ENCODE measurements around the gene UPK3BL2.
"Not testable (repeated sequence)": the region's sequence is repeated elsewhere in the genome, so short reads cannot be mapped to it uniquely, and the experiment has no call there.

UPK3BL2 gene, protein sequence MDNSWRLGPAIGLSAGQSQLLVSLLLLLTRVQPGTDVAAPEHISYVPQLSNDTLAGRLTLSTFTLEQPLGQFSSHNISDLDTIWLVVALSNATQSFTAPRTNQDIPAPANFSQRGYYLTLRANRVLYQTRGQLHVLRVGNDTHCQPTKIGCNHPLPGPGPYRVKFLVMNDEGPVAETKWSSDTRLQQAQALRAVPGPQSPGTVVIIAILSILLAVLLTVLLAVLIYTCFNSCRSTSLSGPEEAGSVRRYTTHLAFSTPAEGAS

GRCh38 chr7:102543596-102543995 is at the start of gene UPK3BL2:
Gene UPK3BL2 (minus strand): TSS chr7:102543696. CDS start chr7:102543636, 60 bp downstream.
- DNase-seq (ENCODE audit: low spot score); FAIRE-seq: not testable (repeated sequence)

DNA sequence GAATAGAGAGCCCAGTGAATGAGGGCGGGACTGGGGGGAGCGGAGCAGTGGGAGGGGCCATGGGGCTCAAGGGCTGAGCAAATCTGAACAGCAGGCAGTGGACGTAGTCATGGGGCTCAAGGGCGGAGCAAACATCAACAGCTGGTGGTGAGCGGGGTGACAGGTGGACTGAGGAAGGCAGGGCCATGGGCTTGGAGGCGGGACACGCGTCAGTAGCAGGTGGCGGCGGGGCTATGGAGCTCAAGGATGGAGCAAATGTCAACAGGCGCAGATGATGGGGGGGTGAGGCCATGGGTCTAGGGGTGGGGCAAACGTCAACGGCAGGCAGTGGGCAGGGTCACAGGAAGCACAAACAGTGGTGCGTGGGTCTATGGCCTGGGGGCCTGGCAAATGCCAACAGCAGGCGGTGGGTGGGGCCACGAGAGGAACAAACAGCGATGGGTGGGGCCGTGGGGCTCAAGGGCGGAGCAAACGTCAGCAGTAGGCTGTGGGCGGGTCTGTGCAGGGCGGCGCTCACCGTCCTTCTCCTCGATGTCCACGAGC is 49.1 kb upstream of the UPK3BL2 start:
- not testable (repeated sequence) for DNase-seq (ENCODE audit: low spot score); FAIRE-seq

DNA sequence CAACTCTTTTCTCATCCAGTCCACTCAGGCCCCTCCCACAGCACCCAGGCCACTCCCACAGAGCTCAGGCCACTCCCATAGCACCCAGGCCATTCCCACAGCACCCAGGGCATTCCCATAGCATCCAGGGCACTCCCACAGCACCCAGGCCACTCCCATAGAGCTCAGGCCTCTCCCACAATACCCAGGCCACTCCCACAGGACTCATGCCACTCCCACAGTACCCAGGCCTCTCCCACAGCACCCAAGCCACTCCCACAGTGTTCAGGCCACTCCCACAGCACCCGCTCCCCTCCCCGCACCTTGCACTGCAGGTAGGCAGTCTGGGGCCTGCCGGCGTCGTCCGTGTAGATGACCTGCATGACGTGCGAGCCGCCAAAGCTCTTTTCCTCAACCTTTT is 46.4 kb upstream of the UPK3BL2 start:
- not testable (repeated sequence) for FAIRE-seq

GRCh38 chr7:102583495-102583894 is 40.0 kb upstream of the UPK3BL2 start:
- FAIRE-seq; DNase-seq (ENCODE audit: low spot score): not testable (repeated sequence)

More for the DNA sequence above, 46.4 kb upstream of the UPK3BL2 start:
- DNase-seq (ENCODE audit: low spot score) = not testable (repeated sequence)

- not testable (repeated sequence) for FAIRE-seq; DNase-seq (ENCODE audit: low spot score)
Observed at GRCh38 chr7:102581722-102582121, 38.2 kb upstream of the UPK3BL2 start.

DNA sequence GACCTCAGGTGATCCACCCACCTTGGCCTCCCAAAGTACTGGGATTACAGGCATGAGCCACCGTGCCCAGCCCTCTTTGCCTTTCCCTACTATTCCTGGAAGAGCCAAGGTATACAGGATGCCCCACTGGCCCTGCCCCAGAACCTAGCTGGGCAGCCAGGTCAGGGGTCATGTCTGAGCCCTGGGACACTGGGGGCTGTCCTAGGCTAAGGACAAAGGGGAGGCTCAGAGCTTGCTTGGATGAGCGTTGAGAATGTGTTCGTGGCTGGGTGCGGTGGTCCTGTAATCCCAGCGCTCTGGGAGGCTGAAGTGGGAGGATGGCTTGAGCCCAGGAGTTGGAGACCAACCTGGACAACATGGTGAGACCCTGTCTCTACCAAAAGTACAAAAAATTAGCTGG is 35.0 kb upstream of the UPK3BL2 start:
- not testable (repeated sequence) for DNase-seq (ENCODE audit: low spot score); FAIRE-seq

DNA sequence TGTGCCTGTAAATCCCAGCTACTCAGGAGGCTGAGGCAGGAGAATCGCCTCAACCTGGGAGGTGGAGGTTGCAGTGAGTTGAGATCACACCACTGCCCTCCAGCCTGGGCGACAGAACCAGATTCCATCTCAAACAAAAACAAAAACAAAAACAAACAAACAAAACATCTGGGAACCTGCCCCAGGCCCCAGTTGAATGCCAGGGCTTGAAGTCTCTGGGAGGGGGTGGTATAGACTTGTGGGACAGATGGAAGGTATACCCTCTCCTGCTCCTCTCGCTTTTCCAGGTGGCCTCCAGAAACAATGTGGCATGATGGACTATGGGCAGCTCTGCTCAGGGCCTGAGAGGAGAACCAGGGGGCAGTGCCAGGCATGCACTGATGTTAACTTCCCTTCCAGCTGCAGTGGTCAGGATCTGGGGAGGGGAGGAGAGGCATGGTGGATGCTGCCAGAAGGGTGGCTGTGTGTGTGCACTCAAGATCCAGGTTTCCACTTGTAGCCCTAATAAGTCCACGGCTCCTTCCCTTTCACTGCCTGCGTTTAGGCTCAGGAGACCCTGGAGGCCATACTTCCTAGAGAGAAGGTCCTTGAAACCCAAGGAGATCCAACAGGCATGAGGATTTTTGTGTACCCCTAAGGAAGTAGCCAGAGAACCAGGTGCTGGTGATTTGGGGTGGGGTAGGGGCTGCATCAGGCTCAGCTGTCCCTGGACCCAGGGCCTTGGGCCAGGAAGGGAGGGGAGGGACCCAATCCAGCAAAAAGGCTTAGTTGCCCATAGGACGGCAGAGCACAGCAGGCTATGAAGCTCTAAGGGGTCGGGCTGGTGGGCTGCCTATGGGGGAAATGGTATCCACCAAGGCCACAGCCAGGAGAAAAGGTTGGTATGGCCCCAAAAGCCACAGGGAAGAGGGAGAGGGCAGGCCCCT is 34.1 kb upstream of the UPK3BL2 start:
- not testable (repeated sequence) for FAIRE-seq; DNase-seq (ENCODE audit: low spot score)

DNA sequence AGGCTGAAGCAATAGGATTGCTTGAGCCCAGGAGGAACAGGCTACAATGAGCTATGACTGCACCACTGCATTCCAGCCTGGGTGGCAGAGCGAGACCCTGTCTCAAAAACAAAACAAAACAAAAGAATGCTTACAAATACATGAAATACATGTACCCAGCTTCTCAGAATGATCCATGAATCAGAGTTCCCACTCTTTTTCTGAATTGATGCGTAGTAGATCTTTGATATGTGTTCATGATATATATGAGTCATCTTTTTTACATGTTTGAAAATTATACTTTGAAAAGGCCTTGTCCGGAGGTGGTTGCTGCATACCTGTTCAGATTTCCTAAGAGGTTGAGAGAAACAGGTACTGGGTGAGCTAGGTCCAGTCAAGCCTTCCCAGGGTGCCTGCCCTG is 32.9 kb upstream of the UPK3BL2 start:
- DNase-seq (ENCODE audit: low spot score); FAIRE-seq: not testable (repeated sequence)

GRCh38 chr7:102574607-102575006 is 31.1 kb upstream of the UPK3BL2 start:
- not testable (repeated sequence) for DNase-seq (ENCODE audit: low spot score); FAIRE-seq

- not testable (repeated sequence) for FAIRE-seq; DNase-seq (ENCODE audit: low spot score)
Observed at GRCh38 chr7:102572261-102573239, 29.1 kb upstream of the UPK3BL2 start, which contains the start of gene POLR2J3. Gene POLR2J3 (minus strand): TSS chr7:102572583. CDS start chr7:102572521, 62 bp downstream.

DNA sequence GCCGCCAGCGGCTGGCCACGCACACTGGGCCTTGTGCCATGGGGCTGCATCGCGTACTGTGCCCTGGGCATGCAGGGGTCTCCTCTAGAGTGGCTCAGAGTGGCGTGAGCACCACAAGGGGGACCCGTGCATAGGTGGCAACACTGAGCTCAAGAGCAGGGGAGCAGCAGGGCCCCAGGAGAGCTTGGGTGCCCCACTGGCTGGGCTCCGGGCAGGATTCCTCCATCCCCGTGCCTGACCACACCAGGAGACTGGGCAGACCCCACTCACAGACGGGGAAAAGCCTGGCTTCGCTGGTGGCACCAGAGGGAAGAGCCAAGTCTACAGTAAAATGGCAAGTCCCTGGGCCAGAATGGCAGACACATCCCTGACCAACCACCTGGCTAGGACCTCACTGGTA is 25.1 kb upstream of the UPK3BL2 start:
- not testable (repeated sequence) for FAIRE-seq; DNase-seq (ENCODE audit: low spot score)

- not testable (repeated sequence) for DNase-seq (ENCODE audit: low spot score); FAIRE-seq
Observed at GRCh38 chr7:102550808-102551422, 7.4 kb upstream of the UPK3BL2 start, which contains the start of gene SPDYE2. Gene SPDYE2 (plus strand): TSS chr7:102551226. CDS start chr7:102553256, 2,030 bp downstream.

DNA sequence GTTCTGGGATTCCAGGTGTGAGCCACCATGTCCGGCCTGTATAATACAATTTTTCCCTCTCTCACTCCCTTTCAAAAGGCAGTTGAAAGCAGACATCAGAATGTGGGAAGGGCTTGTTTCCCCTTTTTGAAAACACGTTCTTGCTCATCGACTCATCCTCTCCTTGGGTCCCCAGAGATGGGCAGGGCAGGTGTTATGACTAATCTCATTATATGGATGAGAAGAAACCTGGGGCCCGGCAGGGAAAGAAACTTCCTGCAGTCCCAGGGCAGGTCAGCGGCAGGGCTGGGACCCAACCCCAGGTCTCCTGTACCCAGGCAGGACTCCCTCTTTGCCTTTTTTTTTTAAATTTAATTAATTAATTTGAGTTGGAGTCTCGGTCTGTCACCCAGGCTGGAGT is 2.9 kb upstream of the UPK3BL2 start:
- not testable (repeated sequence) for FAIRE-seq; DNase-seq (ENCODE audit: low spot score)

- not testable (repeated sequence) for FAIRE-seq; DNase-seq (ENCODE audit: low spot score)
Observed at GRCh38 chr7:102545288-102545687, 1.8 kb upstream of the UPK3BL2 start.

GRCh38 chr7:102544372-102544771 is 876 bp upstream of the UPK3BL2 start:
- FAIRE-seq; DNase-seq (ENCODE audit: low spot score): not testable (repeated sequence)

DNA sequence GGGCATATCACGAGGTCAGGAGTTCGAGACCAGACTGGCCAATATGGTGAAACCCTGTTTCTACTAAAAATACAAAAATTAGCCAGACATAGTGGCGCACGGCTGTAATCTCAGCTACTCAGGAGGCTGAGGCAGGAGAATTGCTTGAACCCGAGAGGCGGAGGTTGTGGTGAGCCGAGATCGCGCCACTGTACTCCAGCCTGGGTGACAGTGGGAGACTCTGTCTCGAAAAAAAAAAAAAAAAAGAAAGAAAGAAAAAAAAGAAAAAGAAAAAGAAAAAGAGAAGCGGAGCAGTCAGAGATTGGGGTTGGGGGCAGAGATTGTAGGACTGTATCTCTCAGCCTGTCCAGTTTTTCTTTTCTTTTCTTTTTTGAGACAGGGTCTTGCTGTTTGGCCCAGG is 725 bp downstream of the UPK3BL2 start:
- DNase-seq (ENCODE audit: low spot score); FAIRE-seq: not testable (repeated sequence)

GRCh38 chr7:102542083-102542482 is 1.4 kb downstream of the UPK3BL2 start:
- DNase-seq (ENCODE audit: low spot score); FAIRE-seq: not testable (repeated sequence)

DNA sequence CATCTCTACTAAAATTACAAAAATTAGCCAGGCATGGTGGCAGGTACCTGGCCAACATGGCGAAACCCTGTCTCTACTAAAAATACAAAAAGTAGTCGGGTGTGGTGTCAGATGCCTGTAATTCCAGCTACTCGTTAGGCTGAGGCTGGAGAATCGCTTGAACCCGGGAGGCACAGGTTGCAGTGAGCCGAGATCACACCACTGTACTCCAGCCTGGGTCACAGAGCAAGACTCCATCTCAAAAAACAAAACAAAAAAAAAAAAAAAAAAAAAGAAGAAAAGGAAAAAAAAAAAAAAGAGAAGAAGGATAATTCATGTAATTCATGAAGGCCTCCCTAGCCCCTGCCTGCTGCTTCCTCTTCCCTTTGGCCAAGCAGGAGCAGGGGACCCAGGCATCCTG is 2.9 kb downstream of the UPK3BL2 start:
- not testable (repeated sequence) for FAIRE-seq; DNase-seq (ENCODE audit: low spot score)

GRCh38 chr7:102535062-102535615 is 8.4 kb downstream of the UPK3BL2 start:
- FAIRE-seq; DNase-seq (ENCODE audit: low spot score): not testable (repeated sequence)
